ENCODE results near the gene NOM1.

Gene NOM1

GRCh38 chr7:156985101-156985992 is 35.8 kb downstream of the NOM1 start:
- DNase-seq, result no peak

GRCh38 chr7:156986378-156986777 is 36.9 kb downstream of the NOM1 start:
- DNase-seq, result no peak

- DNase-seq, result no peak
Measured at GRCh38 chr7:156988343-156989185, 39.1 kb downstream of the NOM1 start.

DNA sequence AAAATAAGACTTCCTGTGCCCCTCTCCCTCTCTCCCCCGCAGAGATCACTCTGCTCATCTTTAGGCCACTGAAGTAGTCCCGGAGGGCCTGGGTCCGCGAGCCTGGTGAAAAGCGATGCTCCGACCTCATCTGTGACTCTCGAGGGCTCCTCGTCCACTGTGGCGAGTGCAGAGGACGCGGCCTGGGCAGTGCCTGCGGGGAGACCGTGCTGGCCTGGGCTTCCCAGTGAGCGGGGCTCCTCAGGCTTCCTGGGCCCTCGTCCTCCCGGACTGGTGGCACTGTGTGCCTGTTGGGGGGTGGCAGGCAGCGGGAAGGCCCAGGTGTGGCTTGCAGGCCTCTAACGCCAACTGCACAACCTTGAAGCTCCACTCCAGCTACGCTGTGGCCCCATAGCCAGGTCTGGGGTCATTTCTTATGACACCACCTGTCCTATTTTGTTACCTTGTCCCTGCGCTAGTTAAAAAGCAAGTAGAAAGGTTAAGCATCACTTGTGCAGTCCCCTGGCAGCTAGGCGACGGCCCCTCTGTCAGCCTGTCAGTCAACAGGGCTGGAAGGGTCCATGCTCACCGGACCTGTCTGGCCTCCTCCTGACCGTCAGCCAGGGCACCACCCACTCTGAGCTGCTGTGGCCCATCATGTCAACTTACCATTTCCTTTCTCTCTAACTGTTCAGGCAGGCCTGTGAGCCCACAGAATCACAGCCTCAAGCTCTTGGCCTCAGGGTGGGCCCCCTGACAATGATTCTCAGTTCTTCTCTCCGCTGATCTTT is 40.4 kb downstream of the NOM1 start:
- no peak for DNase-seq

GRCh38 chr7:156993021-156993924 is 43.8 kb downstream of the NOM1 start:
- no peak for DNase-seq

- DNase-seq, result no peak
Measured at GRCh38 chr7:156993925-156994235, 44.4 kb downstream of the NOM1 start.

GRCh38 chr7:156994417-156994816 is 44.9 kb downstream of the NOM1 start:
- DNase-seq, result no peak

GRCh38 chr7:156998988-156999957 is 49.8 kb downstream of the NOM1 start:
- no peak for DNase-seq

- no peak for DNase-seq
Measured at GRCh38 chr7:156999958-157000726, 50.6 kb downstream of the NOM1 start.

DNA sequence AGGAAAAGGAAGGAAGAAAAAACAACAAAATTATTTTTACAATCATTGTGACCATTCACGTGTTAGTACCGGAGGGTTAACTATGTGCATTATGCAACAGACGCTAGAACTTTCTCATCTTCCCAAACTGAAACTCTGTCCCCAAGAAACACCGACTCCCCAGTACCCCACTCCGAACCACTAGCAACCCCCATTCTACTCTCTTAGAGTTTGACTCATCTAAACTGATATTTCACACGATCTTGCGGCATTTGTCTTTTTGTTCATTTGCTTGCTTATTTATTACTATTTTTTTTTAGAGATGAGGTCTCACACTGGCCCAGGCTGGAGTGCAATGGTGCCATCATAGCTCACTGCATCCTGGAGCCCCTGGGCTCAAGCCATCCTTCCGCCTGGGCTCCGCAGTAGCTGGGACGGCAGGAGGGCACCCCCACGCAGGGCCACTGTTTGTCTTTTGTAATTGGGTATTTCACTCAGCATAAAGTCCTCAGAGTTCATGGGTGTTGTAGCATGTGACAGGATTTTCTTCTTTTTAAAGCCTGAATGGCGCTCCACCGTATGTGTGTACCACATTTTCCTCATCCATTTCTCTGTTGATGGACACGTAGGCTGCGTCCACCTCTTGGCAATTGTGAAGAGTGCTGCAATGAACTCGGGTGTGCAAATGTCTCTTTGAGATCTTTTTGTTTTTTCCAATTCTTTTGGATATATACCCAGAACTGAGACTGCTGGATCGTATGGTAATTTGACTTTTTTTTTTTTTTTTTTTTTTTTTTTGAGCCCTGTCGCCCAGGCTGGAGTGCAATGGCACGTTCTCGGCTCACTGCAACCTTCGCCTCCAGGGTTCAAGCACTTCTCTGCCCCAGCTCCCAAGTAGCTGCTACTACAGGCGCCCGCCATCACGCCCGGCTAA is 51.5 kb downstream of the NOM1 start:
- DNase-seq, result no peak

- DNase-seq, result no peak
Measured at GRCh38 chr7:157001920-157002818, 52.7 kb downstream of the NOM1 start.

DNA sequence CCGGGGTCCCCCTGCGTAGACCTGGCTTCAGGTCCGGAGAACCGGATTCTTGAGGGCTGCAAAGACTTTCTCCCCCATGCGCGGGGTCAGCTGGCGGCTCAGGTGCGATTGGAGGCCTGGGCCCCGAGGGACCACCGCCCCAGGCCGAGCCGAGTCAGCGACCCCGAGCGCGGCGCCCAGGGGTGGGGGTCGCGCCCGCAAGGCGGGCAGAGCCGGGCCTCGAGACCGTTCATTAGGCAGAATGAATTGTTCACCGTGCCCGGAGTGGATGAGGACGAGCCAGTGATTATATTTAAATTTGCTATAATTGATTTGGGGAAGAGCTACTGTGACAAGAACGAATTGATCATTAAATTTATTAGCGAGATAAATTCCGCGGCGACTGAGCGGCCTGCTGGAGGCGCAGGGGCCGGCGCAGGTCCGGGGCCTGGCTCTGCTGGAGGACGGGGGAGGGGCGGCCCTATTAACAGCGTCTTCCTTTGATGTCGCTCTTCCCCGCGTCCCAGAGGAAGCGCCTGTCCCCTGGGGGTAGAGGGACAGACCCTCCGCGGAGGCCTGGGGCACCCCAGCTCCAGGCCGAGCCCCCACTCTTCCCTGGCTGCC is 53.4 kb downstream of the NOM1 start:
- no peak for DNase-seq

DNA sequence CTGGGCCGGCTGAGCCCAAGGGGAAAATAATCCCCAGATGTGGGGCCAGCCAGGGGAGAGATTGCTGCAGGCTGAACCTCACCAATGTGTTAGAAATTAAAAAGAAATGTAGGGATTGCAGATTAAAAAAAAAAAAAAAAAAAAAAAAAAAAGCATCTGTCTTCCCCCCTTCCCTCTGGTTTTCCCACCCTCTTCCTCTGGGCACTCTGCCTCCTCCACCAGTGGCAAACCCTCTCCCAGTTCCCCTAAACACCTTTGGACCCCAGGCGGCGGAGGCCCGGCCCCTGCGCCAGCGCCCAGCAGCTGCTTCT is 53.9 kb downstream of the NOM1 start:
- no peak for DNase-seq

DNA sequence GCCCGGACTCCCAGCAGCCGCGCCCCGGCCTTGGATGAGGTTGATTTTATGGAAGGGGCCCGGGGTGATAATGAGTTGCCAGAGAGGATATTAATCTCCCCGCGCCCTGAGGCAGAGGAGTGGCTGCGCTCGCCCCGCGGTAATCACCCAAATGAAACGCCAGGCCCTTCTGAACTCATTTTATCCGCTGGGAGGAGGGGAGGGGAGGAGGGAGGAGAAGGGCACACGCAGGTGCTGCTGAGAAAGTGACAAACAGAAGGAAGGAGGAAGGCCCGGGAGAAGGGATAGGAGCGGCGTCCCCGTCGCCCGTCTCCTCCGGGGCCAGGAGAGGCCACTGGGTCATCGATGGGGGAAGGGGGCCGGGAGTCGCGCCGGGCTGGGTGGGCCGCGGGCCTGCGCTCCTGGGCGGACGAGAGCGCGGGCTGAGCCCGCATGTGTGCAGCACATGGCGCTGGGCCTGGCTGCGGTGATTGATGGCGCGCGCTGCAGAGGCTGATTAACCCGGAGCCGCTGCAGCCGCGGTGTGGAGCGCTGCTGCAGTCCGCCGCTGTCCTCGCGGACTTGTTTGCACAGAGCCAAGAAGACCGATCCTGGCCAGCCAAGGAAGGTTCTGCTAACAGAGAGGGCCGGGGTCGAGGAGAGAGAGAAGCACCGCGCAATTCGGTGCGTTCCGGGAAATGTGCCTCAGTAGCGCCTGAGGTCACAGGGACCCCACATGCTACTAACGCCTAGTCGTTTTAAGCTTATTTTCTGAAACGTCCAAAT is 54.4 kb downstream of the NOM1 start:
- no peak for DNase-seq

DNA sequence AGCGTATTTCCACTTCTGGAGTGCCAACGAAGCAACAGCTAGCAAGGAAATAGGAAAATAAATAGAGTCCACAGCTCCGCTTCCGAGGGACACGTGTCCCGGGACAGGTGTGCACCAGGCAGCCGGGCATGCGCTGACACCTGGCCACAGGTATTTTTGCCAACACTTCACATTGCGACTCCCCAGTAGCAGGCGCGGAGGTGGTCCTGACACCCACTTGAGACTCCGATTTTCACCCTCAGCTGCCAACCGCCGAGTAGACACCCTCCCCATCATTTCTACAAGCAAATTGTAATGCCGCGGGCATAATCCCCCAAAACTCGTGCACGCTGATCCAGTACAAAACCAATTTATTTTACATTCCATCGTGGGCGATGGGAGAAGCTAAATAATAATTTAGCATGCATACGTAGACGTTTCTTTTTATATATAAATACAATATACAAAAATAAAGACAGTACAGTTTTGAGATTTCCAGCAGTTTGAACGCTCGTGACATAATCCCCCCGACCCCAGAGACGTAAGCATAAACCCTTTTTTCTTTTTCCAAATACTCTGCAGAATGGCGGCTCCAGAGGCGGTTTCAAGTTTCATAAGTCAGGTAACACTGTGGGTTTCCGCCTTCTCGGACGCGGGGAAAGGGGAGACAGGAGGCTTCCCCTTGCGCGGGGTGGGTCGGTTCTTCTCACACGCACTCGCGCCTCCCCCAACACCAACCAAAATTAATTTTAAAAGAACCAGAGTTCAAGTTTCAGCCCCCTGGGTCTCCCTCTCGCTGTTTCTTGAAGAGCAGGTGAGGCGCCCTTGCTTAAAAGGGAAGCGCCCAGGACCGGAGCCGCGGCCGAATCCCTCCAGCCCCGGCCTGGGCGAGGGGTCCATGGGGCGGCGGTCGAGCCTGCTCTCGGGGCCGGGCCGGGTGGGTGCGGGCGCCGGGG is 55.3 kb downstream of the NOM1 start:
- DNase-seq, result no peak
